CD4-positive, alpha-beta T cell treated with Interleukin-6 for 4 hours (primary cell): Measurements from ENCODE around the gene UBTD1.
"Not testable (repeated sequence)": the region's sequence is repeated elsewhere in the genome, so short reads cannot be mapped to it uniquely, and the experiment has no call there.

ENCODE experiments used
- DNase-seq: peaks from one replicate; pipeline ENCODE4 v3.0.0-alpha.2; 2020; ENCODE audit warnings: mixed read lengths

Gene UBTD1

GRCh38 chr10:97567891-97568290, 69.2 kb downstream of the UBTD1 start:
- no peak for DNase-seq

GRCh38 chr10:97570146-97570788, 71.5 kb downstream of the UBTD1 start:
- DNase-seq = no peak

GRCh38 chr10:97570789-97571471, 72.2 kb downstream of the UBTD1 start:
- DNase-seq = no peak

- no peak for DNase-seq
Measured at GRCh38 chr10:97571622-97572021, 72.9 kb downstream of the UBTD1 start.

GRCh38 chr10:97572214-97572989, 73.7 kb downstream of the UBTD1 start, which contains the start of gene ANKRD2:
Gene ANKRD2 (plus strand): TSS chr10:97572779. CDS start chr10:97572789, 10 bp downstream.
- peak; percentile 50 for DNase-seq

- DNase-seq = no peak
Measured at GRCh38 chr10:97573021-97573420, 74.3 kb downstream of the UBTD1 start.

GRCh38 chr10:97573672-97574071, 74.9 kb downstream of the UBTD1 start:
- no peak for DNase-seq

GRCh38 chr10:97574374-97575126, 75.8 kb downstream of the UBTD1 start:
- peak; percentile 19 for DNase-seq

GRCh38 chr10:97575127-97575668, 76.5 kb downstream of the UBTD1 start:
- no peak for DNase-seq

- DNase-seq = not testable (repeated sequence)
Measured at GRCh38 chr10:97576487-97576886, 77.8 kb downstream of the UBTD1 start.

GRCh38 chr10:97577701-97578100, 79.0 kb downstream of the UBTD1 start:
- no peak for DNase-seq

GRCh38 chr10:97578171-97578844, 79.6 kb downstream of the UBTD1 start:
- DNase-seq = no peak

- no peak for DNase-seq
Measured at GRCh38 chr10:97580421-97581367, 82.0 kb downstream of the UBTD1 start.

- no peak for DNase-seq
Measured at GRCh38 chr10:97582169-97582568, 83.4 kb downstream of the UBTD1 start.

- no peak for DNase-seq
Measured at GRCh38 chr10:97583476-97583875, 84.8 kb downstream of the UBTD1 start.

- no peak for DNase-seq
Measured at GRCh38 chr10:97584060-97584797, 85.5 kb downstream of the UBTD1 start, which contains the start of gene HOGA1. Gene HOGA1 (plus strand): TSS chr10:97584389. CDS start chr10:97584704, 315 bp downstream.

GRCh38 chr10:97584798-97585438, 86.2 kb downstream of the UBTD1 start:
- DNase-seq = no peak

- no peak for DNase-seq
Measured at GRCh38 chr10:97585439-97585811, 86.7 kb downstream of the UBTD1 start.

GRCh38 chr10:97587183-97587582, 88.5 kb downstream of the UBTD1 start:
- DNase-seq = no peak

- no peak for DNase-seq
Measured at GRCh38 chr10:97589479-97589878, 90.8 kb downstream of the UBTD1 start, which contains the start of gene C10orf62. Gene C10orf62 (plus strand): TSS chr10:97589721. CDS start chr10:97589898, 177 bp downstream.
